SIG-M5 (cell line): ENCODE results near the gene NUP214.
"Not testable (repeated sequence)": the region's sequence is repeated elsewhere in the genome, so short reads cannot be mapped to it uniquely, and the experiment has no call there.

Source experiments
- DNase-seq: peaks from one replicate; lab custom pipeline; 2025; lab: John Stamatoyannopoulos, UW

The NUP214 gene

GRCh38 chr9:131259916-131260597, 134.7 kb downstream of the NUP214 start:
- DNase-seq, result no peak

DNA sequence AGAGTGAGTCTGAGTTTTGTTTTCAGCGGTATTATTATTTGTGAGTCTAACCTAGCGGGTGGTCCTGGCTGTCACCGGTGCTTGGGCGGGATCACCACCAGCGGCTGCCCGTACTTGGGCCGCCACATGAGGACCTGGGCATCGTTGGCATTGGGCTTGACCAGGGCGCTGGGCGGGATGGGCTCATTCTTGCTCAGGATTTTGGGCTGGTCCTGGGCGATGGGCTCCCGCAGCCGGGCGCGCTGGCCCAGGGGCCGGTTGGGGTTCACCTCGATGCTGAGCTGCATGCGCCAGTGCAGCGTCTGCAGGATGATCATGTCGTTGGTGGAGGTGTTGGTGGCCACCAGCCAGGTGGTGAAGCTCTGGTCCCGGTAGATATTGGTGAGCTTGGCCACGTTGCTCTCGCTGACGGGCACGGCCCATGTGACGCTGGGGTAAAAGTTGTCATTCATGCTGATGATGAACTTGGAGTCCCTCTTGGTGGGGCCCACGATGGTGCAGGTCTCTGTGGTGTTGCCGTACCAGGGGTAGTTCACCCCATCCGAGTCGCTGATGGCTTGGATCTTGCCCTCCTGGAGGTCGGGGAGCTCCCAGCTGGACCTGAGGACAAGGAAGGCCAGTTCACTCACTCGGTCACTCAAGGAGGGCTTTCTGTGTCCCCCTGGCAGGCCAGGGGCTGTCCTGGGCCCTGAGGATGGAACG, 135.5 kb downstream of the NUP214 start:
- DNase-seq, result no peak

DNA sequence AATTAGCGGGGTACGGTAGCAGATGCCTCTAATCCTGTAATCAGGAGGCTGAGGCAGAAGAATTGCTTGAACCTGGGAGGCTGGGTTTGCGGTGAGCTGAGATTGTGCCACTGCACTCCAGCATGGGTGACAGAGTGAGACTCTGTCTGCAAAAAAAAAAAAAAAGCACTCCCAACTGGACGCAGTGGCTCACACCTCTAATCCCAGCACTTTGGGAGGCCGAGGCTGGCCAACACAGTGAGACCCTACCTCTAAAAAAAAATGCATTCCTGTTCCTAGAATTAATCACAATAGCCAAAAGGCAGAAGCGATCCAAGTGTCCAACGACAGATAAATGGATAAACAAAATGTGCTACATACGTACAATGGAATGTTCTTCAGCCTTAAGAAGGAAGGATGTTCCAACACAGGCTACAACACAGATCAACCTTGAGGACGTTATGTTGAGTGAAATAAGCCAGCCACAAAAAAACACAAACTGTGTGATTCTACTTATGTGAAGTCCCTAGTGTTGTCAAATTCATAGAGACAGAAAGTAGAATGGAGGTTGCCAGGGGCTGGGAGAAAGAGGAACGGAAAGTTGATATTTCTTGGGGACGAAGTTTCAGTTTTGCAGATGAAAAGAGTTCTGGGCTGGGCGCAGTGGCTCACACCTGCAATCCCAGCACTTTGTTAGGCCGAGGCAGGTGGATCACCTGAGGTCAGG, 137.1 kb downstream of the NUP214 start:
- DNase-seq, result no peak

DNA sequence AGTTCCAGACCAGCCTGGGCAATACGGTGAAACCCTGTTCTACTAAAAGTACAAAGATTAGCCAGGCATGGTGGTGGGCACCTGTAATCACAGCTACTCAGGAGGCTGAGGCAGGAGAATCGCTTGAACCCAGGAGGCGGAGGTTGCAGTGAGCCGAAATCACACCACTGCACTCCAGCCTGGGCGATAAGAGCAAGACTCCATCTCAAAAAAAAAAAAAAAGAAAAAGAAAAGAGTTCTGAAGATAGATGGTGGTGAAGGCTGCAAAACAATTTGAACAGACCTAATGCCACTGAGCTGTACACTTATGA, 137.6 kb downstream of the NUP214 start:
- DNase-seq, result not testable (repeated sequence)

DNA sequence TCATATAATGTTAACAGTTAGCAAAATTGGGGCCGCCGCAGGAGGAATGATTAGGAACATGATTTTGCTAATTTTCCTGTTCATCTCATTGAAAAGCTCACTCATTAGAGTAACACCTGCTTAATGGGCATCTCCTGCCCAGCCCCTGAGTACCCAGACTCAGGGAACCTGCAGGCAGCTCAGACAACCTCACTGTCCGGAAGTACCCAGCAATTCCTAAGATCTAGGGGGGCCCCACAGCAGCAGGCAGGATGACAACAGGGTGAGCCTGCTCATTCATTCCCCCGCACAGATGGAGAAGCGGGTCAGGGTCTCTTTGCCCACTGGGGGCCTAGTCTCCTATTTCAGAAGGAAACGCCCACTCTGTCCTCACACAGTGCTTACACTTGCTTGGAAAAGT, 138.3 kb downstream of the NUP214 start:
- DNase-seq, result no peak

DNA sequence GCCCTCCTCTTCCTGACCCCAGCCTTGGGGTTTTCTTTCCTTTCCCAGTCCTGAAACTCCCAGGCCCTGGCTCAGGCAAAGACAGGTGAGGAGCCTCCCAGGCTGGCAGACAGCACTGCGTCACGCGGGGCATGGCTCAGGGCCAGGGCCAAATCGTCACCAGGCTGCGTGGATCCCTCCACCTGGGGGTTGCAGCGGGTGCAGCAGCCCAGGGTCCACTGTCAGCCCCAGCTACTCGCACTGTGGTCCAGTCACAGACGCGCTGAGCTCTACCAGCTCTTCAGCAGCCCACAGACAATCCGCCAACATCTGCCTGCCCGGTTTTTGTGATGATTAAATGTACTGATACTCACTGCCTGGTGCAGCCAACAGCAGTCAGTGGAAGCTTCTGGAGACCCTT, 138.8 kb downstream of the NUP214 start:
- DNase-seq, result no peak

- no peak for DNase-seq
Observed at GRCh38 chr9:131266266-131267229, 141.2 kb downstream of the NUP214 start.

- peak; percentile 70 for DNase-seq
Observed at GRCh38 chr9:131270171-131271015, 145.0 kb downstream of the NUP214 start.

DNA sequence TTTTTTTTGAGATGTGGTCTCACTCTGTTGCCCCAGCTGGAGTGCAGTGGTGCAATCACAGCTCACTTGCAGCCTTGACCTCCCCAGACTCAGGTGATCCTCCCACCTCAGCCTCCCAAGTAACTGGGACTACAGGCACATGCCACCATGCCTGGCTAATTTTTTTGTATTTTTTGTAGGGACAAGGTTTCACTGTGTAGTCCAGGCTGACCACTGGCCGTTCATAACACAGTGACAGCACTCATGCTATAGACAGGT, 145.6 kb downstream of the NUP214 start:
- not testable (repeated sequence) for DNase-seq

- no peak for DNase-seq
Observed at GRCh38 chr9:131271506-131271931, 146.1 kb downstream of the NUP214 start.

DNA sequence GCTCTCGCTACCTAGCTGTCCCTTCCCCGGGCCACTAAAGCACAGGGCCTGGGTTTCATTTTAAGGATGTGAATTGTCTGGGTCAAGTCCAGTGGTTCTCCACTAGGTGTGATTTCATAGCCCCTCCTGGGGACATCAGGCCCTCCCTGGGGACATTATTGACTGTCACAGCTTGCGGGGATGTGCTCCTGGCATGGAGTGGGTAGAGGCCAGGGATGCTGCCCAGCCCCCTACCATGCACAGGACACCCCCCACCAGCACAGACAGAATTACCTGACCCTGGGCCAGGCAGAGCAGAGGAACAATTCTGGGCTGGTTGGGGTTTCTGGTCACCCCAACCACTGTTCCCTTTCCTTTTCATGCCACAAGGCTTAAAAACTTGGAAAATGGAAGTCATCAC, 146.8 kb downstream of the NUP214 start:
- DNase-seq, result no peak

DNA sequence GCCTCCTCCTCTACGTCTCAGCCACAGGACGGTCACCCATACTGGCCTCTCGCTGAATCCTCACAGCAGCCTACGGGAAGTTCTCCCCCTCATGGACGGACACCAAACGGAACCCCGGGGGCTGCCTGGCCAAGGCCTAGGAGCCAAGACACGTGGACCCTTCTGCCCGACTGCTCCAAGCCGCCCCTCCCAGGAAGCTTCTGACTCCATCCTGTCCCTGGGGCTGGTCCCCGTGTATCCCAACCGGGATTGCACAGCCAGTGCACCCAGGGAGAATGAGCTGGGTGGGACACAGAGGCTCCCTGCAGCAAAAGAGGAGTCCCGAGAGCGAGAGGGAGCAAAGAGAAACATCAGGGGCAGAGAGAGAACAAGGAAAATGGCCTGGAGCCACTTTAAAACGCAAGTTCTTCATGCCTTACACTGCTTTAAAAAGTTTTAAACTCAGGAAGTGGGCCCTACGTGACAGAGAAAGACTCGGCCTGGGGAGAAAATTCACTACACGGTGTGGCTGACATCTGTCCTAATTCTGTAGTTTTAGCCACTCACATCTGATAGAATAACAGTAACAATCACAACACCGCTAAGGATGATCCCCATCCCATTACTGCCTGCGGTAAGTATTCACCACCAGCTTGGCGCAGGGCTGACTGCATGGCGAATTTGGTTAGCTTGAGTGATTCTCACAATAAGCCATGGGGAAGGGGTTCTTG, 147.9 kb downstream of the NUP214 start:
- DNase-seq, result no peak

DNA sequence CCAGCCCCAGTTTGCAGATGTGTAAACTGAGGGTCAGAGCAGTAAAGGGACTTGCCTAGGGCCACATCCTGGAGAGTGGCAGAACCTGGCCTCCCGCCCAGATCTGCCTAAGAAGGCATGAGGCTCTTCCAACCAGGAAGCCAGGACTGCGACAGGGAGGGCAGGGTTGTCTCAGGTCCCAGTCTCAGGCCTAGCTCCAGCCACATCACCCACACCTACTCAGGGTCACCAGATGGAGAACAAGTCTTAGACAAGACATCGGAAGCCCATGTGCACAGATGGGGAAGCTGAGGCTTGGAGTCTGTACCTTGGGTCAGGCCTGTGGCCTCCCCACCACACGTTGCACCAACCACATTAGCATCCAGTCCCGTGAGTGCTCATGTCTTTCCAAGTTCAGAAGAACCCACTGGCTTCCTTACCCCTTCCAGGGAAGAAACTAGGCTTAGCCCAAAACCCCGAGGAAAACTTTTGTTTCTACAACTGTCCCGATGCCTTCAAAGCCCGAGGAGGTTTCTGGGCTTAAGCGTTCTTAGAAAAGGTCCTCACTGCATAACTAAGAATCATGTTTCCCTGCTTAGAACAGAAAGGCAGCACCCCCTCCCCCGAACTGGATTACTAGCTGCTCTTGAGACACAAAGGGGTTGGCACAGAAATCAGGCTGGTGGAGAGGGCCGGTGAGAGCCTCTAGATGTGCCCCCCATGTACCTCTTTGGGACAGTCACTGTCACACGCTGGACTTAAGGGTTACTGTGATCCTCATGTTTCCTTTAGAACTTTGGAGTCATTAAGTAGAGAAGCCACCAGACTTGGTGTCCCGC, 148.7 kb downstream of the NUP214 start:
- DNase-seq, result no peak

- no peak for DNase-seq
Observed at GRCh38 chr9:131274674-131275331, 149.4 kb downstream of the NUP214 start.

DNA sequence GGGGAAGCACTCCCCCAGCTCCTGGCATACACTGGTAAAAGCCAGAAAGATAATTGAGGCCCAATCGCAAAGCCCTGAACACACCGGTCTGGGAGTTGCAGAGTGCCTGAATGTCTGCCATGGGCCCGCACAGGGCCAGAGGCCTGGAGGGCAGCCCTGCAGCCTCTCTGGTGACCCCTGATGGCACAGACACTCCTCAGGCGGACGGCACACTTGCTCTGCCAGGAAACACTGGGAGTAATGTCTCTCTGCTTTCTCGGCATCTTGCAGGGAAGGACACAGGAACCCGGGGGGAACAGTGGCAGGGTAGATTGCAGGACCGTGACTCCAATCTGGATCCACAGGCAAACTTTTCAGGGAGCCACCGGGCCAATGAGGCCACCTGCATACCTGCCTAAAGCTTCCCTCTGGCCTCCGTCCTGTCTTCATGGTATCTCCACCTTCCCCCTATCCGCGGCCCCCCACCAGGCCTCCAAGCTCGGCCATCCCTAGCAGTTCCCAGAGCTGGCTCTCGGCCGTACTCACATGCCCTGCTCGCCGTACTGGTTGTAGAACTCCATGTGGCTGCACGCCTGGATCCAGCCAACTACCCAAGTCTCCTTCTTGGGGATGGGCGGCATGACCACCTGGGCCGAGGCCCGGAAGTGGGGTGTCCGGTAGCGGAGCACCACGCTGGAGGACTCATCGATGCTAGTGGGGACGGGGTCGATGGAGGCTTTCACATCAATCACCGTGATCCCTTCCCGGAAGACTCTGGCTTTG, 150.1 kb downstream of the NUP214 start:
- no peak for DNase-seq

- no peak for DNase-seq
Observed at GRCh38 chr9:131276094-131276888, 150.9 kb downstream of the NUP214 start, which contains the start of gene FAM78A. TSS of gene FAM78A (minus strand) at chr9:131276510. CDS start at chr9:131276179, 331 bp downstream.

- DNase-seq, result no peak
Observed at GRCh38 chr9:131276891-131277286, 151.5 kb downstream of the NUP214 start.
